ENCODE results near the gene CHTOP.

DNA sequence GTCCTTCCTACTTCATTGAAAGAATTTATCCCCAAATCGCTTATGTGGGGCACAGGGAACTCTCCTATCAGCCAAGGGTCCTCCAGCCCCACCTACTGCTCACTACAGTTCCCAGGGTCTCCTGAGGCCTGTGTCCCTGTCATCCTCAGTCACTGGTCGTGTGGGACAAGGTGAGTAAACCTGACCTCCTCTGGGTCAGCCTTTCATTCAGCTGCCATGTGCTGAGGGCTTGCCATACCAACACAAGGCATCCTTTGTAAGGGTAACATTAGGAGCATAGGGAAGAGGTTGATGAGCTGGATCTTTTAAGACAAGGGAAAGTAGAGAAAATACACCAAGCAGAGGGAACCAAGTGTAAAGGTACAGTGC lies 13.5 kb downstream of the CHTOP start:
- no peak for TF ChIP-seq POLR2A (IDR thresholded peaks at IDR 0.05)
- TF ChIP-seq, protein P1, sequence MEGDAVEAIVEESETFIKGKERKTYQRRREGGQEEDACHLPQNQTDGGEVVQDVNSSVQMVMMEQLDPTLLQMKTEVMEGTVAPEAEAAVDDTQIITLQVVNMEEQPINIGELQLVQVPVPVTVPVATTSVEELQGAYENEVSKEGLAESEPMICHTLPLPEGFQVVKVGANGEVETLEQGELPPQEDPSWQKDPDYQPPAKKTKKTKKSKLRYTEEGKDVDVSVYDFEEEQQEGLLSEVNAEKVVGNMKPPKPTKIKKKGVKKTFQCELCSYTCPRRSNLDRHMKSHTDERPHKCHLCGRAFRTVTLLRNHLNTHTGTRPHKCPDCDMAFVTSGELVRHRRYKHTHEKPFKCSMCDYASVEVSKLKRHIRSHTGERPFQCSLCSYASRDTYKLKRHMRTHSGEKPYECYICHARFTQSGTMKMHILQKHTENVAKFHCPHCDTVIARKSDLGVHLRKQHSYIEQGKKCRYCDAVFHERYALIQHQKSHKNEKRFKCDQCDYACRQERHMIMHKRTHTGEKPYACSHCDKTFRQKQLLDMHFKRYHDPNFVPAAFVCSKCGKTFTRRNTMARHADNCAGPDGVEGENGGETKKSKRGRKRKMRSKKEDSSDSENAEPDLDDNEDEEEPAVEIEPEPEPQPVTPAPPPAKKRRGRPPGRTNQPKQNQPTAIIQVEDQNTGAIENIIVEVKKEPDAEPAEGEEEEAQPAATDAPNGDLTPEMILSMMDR (IDR thresholded peaks at IDR 0.05) = no peak
